K562 (cell line): ENCODE data around the gene OCSTAMP. TPM values are rescaled to one million over a fixed set of nuclear protein-coding genes. Genes with fewer than 3 reads are reported as not detected.

ENCODE experiments used
- ATAC-seq: fragments of 200-7000 bp; cut with Tn5 transposase; 3 replicates; pipeline ENCODE4 v1.9.1; 2020; ENCODE audit warnings: moderate library complexity
- BruUV-seq: library from RNA; stranded (reverse); fragments of 400-500 nt; replicated peaks from 2 replicates; lab custom pipeline; 2021; lab: Mats Ljungman, UMichigan
- CTCF ChIA-PET: fragments of 300-600 bp; formaldehyde crosslinking; extraction: SDS; loops from one replicate; lab custom pipeline; 2021; ENCODE audit warnings: low intra/inter-chr PET ratio; lab: Yijun Ruan, JAX
- POLR2A ChIA-PET: fragments of 300-600, 350-650 bp; sonication (Branson Sonifier 250); formaldehyde crosslinking; extraction: SDS; loops from one replicate; lab custom pipeline; 2021; ENCODE audit warnings: antibody characterized with exemption, inconsistent platforms; lab: Yijun Ruan, JAX
- DNase-seq, 4 experiments: peaks; one replicate each; pipeline versions ENCODE4 v3.0.0 to v3.0.0-alpha.2; 2011 to 2018; ENCODE audit warnings: low spot score in 3 of 4, mixed read lengths in 3 of 4; ENCODE audit errors: extremely low read depth in 1 of 4
- FAIRE-seq: peaks from 2 replicates; lab custom pipeline; 2011; peaks lifted over from hg19 to GRCh38; lab: Jason Lieb, UNC
- H2AFZ ChIP-seq: 2 replicates; pipeline ENCODE4 v1.6.0; 2011; ENCODE audit warnings: low read depth, low read length, control low read depth, inconsistent platforms
- H3K27ac ChIP-seq: fragments of 200-600 bp; 3 replicates; pipeline ENCODE4 v1.8.0; 2011; ENCODE audit warnings: low read depth, mild to moderate bottlenecking, control low read depth, inconsistent platforms, low read length, moderate library complexity, mixed read lengths; ENCODE audit errors: extremely low read depth
- H3K27me3 ChIP-seq, 2 experiments: fragments of 300-600 bp in 1 of 2; 2 replicates in 1 of 2; 3 replicates in 1 of 2; pipeline versions ENCODE4 v1.6.0 to v1.8.0; 2011; ENCODE audit warnings: inconsistent platforms in 2 of 2, low read length in 2 of 2, mild to moderate bottlenecking in 1 of 2, mixed read lengths in 1 of 2, moderate library complexity in 1 of 2; ENCODE audit not compliant: control insufficient read depth in 2 of 2, insufficient read depth in 2 of 2
- H3K36me3 ChIP-seq: fragments of 300-600 bp; 3 replicates; pipeline ENCODE4 v1.8.0; 2011; ENCODE audit warnings: mild to moderate bottlenecking, low read length, inconsistent platforms; ENCODE audit not compliant: control insufficient read depth, insufficient read depth
- H3K4me1 ChIP-seq, 2 experiments: fragments of 200-600 bp in 1 of 2; replicated peaks in 1 of 2; 2 replicates in 1 of 2; 3 replicates in 1 of 2; pipeline versions ENCODE4 v1.5.1 to v1.8.0; 2011; ENCODE audit warnings: inconsistent platforms in 2 of 2, low read length in 2 of 2, mild to moderate bottlenecking in 1 of 2, mixed read lengths in 1 of 2, moderate library complexity in 1 of 2; ENCODE audit not compliant: control insufficient read depth in 2 of 2, insufficient read depth in 2 of 2
- H3K4me2 ChIP-seq: 2 replicates; pipeline ENCODE4 v1.6.1; 2011; ENCODE audit warnings: low read length, control low read depth, inconsistent platforms, mixed read lengths; ENCODE audit not compliant: insufficient read depth
- H3K4me3 ChIP-seq: fragments of 200-600 bp; sonication (generic), shearing (Covaris generic); 2 replicates; pipeline ENCODE4 v1.5.1; 2016; ENCODE audit warnings: control low read depth, inconsistent platforms
- H3K79me2 ChIP-seq: fragments of 200-600 bp; 3 replicates; pipeline ENCODE4 v1.8.0; 2011; ENCODE audit warnings: low read length, inconsistent platforms; ENCODE audit not compliant: control insufficient read depth, insufficient read depth
- H3K9ac ChIP-seq, 2 experiments: 2 replicates each; pipeline versions ENCODE4 v1.6.0 to v1.6.1; 2011; ENCODE audit warnings: low read depth in 2 of 2, low read length in 2 of 2, control low read depth in 1 of 2, inconsistent platforms in 1 of 2, mild to moderate bottlenecking in 1 of 2, mixed read lengths in 1 of 2; ENCODE audit not compliant: insufficient read depth in 1 of 2
- H3K9me1 ChIP-seq: one replicate; pipeline ENCODE4 v1.6.0; 2011; ENCODE audit warnings: inconsistent platforms, mild to moderate bottlenecking, low read length, moderate library complexity; ENCODE audit not compliant: control insufficient read depth, insufficient read depth
- H3K9me3 ChIP-seq: replicated peaks from 2 replicates; pipeline ENCODE4 v1.5.1; 2011; ENCODE audit warnings: low read depth, low read length, inconsistent platforms; ENCODE audit not compliant: control insufficient read depth, insufficient read depth
- H4K20me1 ChIP-seq: replicated peaks from 2 replicates; pipeline ENCODE4 v1.6.1; 2011; ENCODE audit warnings: low read length, inconsistent platforms, mixed read lengths; ENCODE audit not compliant: control insufficient read depth, insufficient read depth
- C11orf30 ChIP-seq: fragments of 450-650 bp; IDR thresholded peaks from 2 replicates; pipeline ENCODE4 v1.6.1; 2016; ENCODE audit warnings: low read depth, mild to moderate bottlenecking
- CBFB ChIP-seq: sonication (generic); formaldehyde crosslinking; IDR thresholded peaks from 2 replicates; pipeline ENCODE4 v1.4.0; 2020; ENCODE audit warnings: mild to moderate bottlenecking, missing genetic modification reagents
- CHD1 ChIP-seq: fragments of 200-600 bp; sonication (generic); IDR thresholded peaks from one replicate; pipeline ENCODE4 v1.6.1; 2012; ENCODE audit warnings: mild to moderate bottlenecking, moderate library complexity, low read length, inconsistent platforms
- CTCFL ChIP-seq: IDR thresholded peaks from 2 replicates; pipeline ENCODE4 v1.6.1; 2011; ENCODE audit warnings: borderline replicate concordance, low read depth, mild to moderate bottlenecking, moderate library complexity, low read length; ENCODE audit not compliant: insufficient read depth, poor library complexity, severe bottlenecking
- DPF2 ChIP-seq: fragments of 450-650 bp; IDR thresholded peaks from 2 replicates; pipeline ENCODE4 v1.6.1; 2016
- ILK ChIP-seq: fragments of 450-650 bp; IDR thresholded peaks from 2 replicates; pipeline ENCODE4 v1.6.1; 2016; ENCODE audit warnings: missing genetic modification characterization, low read depth, mild to moderate bottlenecking, missing compliant biosample characterization, moderate library complexity, borderline replicate concordance
- JUND ChIP-seq, 2 experiments: IDR thresholded peaks; 2 replicates in 1 of 2; 3 replicates in 1 of 2; pipeline ENCODE4 v1.6.1; 2011; ENCODE audit warnings: borderline replicate concordance in 2 of 2, low read depth in 2 of 2, low read length in 2 of 2, improper control_type of control experiment in 1 of 2, missing biosample characterization in 1 of 2, missing genetic modification characterization in 1 of 2, missing genetic modification reagents in 1 of 2
- MAFK ChIP-seq: IDR thresholded peaks from 2 replicates; pipeline ENCODE4 v1.6.1; 2011; ENCODE audit warnings: low read length, improper control_type of control experiment
- MEF2D ChIP-seq: conservative IDR thresholded peaks from 2 replicates; pipeline ENCODE4 v1.6.1; 2016; ENCODE audit warnings: low read depth, missing genetic modification characterization, missing compliant biosample characterization
- POLR3A ChIP-seq: IDR thresholded peaks from 2 replicates; pipeline ENCODE4 v1.6.1; 2011; ENCODE audit warnings: borderline replicate concordance, mild to moderate bottlenecking, moderate library complexity; ENCODE audit not compliant: insufficient read length, insufficient read depth; ENCODE audit errors: extremely low read depth
- POU5F1 ChIP-seq: fragments of 150-350 bp; IDR thresholded peaks from 2 replicates; pipeline ENCODE4 v1.6.1; 2014; ENCODE audit warnings: borderline replicate concordance, low read length, low read depth, mild to moderate bottlenecking; ENCODE audit not compliant: partially characterized antibody
- RAD21 ChIP-seq, 2 experiments: fragments of 250-450 bp in 1 of 2; fragments of 450-650 bp in 1 of 2; sonication (Bioruptor Pico) in 1 of 2; formaldehyde crosslinking in 1 of 2; IDR thresholded peaks in 1 of 2; conservative IDR thresholded peaks in 1 of 2; 2 replicates each; pipeline versions ENCODE4 v1.4.0 to v1.8.0; 2020 to 2022; ENCODE audit warnings: mild to moderate bottlenecking in 2 of 2, moderate library complexity in 1 of 2
- RBM25 ChIP-seq: fragments of 200-400 bp; formaldehyde crosslinking; IDR thresholded peaks from 2 replicates; pipeline ENCODE4 v1.6.1; 2018; ENCODE audit warnings: low read length, low read depth, moderate library complexity; ENCODE audit not compliant: severe bottlenecking
- RNF2 ChIP-seq: sonication (generic); IDR thresholded peaks from 2 replicates; pipeline ENCODE4 v1.6.1; 2016
- SIN3A ChIP-seq, 2 experiments: fragments of 150-350 bp in 1 of 2; IDR thresholded peaks; 2 replicates each; pipeline ENCODE4 v1.6.1; 2011 to 2016; ENCODE audit warnings: borderline replicate concordance in 2 of 2, low read depth in 2 of 2, low read length in 2 of 2, mild to moderate bottlenecking in 2 of 2, moderate library complexity in 2 of 2; ENCODE audit not compliant: control insufficient read depth in 1 of 2
- SNIP1 ChIP-seq: fragments of 450-650 bp; IDR thresholded peaks from 2 replicates; pipeline ENCODE4 v1.7.1; 2017; ENCODE audit warnings: low read depth, mild to moderate bottlenecking
- TRIM24 ChIP-seq, 2 experiments: fragments of 450-650 bp; IDR thresholded peaks; 2 replicates each; pipeline ENCODE4 v1.6.1; 2016
- ZNF41 ChIP-seq: fragments of 250-450 bp; sonication (Bioruptor Pico); conservative IDR thresholded peaks from 2 replicates; pipeline ENCODE4 v1.4.0; 2020; ENCODE audit warnings: mild to moderate bottlenecking
- WGBS: fragments of 100-300 bp; shearing (Covaris generic); methylation state at CpG from one replicate; pipeline ENCODE4 v1.1.6; 2016; ENCODE audit warnings: low coverage, mixed read lengths; ENCODE audit not compliant: insufficient coverage; ENCODE audit errors: missing lambda C conversion rate; 5-methylcytosine and 5-hydroxymethylcytosine counted together
- in situ Hi-C: fragments of 300-500 bp; cut with MboI; formaldehyde crosslinking; loops from 4 replicates; pipeline ENCODE4 v1.15.0; 2018; ENCODE audit warnings: inconsistent platforms, mixed read lengths
- intact Hi-C: fragments of 100-400 bp; cut with micrococcal nuclease; formaldehyde crosslinking; loops from 2 replicates; pipeline ENCODE4 v1.14.2; 2022
- polyA plus RNA-seq, 8 experiments: library from polyadenylated mRNA; depleted of rRNA in 4 of 8; stranded (reverse) in 5 of 8; unstranded in 3 of 8; fragments of >200 nt; fragmentation: Nextera tagmentation in 2 of 8; fragmentation: Illumina TruSeq in 1 of 8; extraction: Ambion mirVana in 2 of 8; extraction: Trizol in 1 of 8; gene quantifications; 2 replicates each; pipeline versions ENCODE4 v1.2.1 to v1.2.3, GENCODE V29; 2011 to 2014; ENCODE audit warnings: inconsistent platforms in 1 of 8, missing spikeins in 1 of 8
- total RNA-seq, 7 experiments: library from RNA; depleted of rRNA in 6 of 7; stranded (reverse); fragments of >200 nt in 6 of 7; fragmentation: Illumina TruSeq in 2 of 7; extraction: Trizol in 2 of 7; gene quantifications; 2 replicates each; pipeline versions ENCODE4 v1.2.1 to v1.2.3, GENCODE V29; 2011 to 2021; ENCODE audit warnings: low replicate concordance in 1 of 7

Gene OCSTAMP
- total and polyA plus RNA-seq, 9 of the 15 experiments (the other 6 are each of a cell fraction or from before 2014, with no cell fraction given): not detected

GRCh38 chr20:46563860-46564221 is 13.4 kb upstream of the OCSTAMP start (continued):
- no peak for TF ChIP-seq RBM25
- peak; percentile 98 for TF ChIP-seq C11orf30
- no peak for TF ChIP-seq SNIP1
- TF ChIP-seq MEF2D (tag): no peak
- peak; percentile 99 for TF ChIP-seq MAFK
- TF ChIP-seq CBFB (CRISPR knock-in tag): no peak
- TF ChIP-seq CHD1: no peak
- no peak for TF ChIP-seq SIN3A (IDR thresholded peaks at IDR 0.05; ENCODE audit: borderline replicate concordance in 2 of 2, control insufficient read depth in 1 of 2, low read depth in 2 of 2, low read length in 2 of 2)
- TF ChIP-seq JUND (IDR thresholded peaks at IDR 0.05; ENCODE audit: borderline replicate concordance, low read depth, low read length): no peak
- no peak for TF ChIP-seq JUND (tag; IDR thresholded peaks at IDR 0.05; ENCODE audit: borderline replicate concordance, low read depth, low read length)
- no peak for TF ChIP-seq ZNF41 (CRISPR knock-in tag)

GRCh38 chr20:46563170-46563859 is 12.9 kb upstream of the OCSTAMP start:
- peak; percentile 70 for ATAC-seq
- no TSS peak for BruUV-seq
- DNase-seq: peak; percentile 28 to 49 (median 35)
- H3K4me2 ChIP-seq: peak overlapping the region; percentile 70
- 82% methylated on average over 6 of the region's 16 CpGs for WGBS
- intact Hi-C loops (loop anchor here (5.0 to 10.0 kb wide), 2 partner anchors 81 to 134 kb away; no protein-coding TSS in a partner anchor), in situ Hi-C loops (no loop called here)
- H2AFZ ChIP-seq: peak overlapping the region; percentile 94
- H3K79me2 ChIP-seq: no peaks in the 10 kb centered on the region
- no peaks in the 10 kb centered on the region for H3K27me3 ChIP-seq
- H3K27ac ChIP-seq: no peak overlapping the region
- H3K4me1 ChIP-seq: peaks cover 19 to 31% of the 10 kb centered on the region in 2 experiments
- H4K20me1 ChIP-seq: no peaks in the 10 kb centered on the region
- no peaks in the 10 kb centered on the region for H3K9me1 ChIP-seq
- ChIA-PET POLR2A (interaction anchor here (1.1 to 1.5 kb wide), 2 partner anchors 10 to 13 kb away, joined by 3 to 6 read pairs; partner anchors contain the start of gene OCSTAMP), CTCF (interaction anchor here (1.5 kb wide), 1 partner anchor 116 kb away, joined by 4 read pairs; no protein-coding TSS in a partner anchor)
- H3K9me3 ChIP-seq: no peaks in the 10 kb centered on the region
- no peak overlapping the region for H3K4me3 ChIP-seq
- peak overlapping the region; percentile 16 to 87; a peak in 3 of 4 replicates for H3K9ac ChIP-seq
- FAIRE-seq: no peak
- H3K36me3 ChIP-seq: no peaks in the 10 kb centered on the region
- TF ChIP-seq DPF2 (no peak), CTCFL (peak; percentile 47), RNF2 (no peak), TRIM24 (IDR thresholded peaks at IDR 0.05) (no peak), ILK (no peak), POLR3A (no peak), RAD21 (CRISPR knock-in tag; conservative IDR thresholded peaks at IDR 0.05 in 1 of 2, IDR thresholded peaks at IDR 0.05 in 1 of 2) (0 out of 4 replicates have a peak, but pooled peaks of 1 of the 2 experiments have one; percentile 5), POU5F1 (no peak)
